Activated CD4-positive, CD25-positive, alpha-beta regulatory T cell (primary cell): ENCODE results near the gene ELFN2.

ENCODE experiments used
- DNase-seq, 4 experiments: peaks; one replicate each; lab custom pipeline; 2025; lab: John Stamatoyannopoulos, UW

Gene ELFN2

DNA sequence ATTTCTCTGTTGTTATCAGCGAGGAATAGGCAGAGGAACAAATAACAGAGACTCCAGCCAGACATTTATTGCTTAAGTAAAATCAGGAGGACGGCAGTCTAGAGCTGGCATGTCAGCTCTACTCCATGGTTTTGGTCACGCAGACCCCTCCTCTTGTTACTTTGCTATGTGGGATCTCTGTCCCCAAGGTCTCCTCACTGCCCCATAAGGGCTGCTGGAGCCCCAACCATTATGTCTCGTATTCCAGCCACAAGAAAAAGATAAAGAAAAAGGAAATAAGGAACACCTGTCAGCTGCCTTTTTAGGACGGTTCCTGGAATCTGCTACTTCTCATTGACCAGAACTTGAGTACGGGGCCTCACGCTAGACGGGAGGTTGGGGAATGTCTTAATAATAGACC is 70.4 kb downstream of the ELFN2 start:
- DNase-seq: no peak

- DNase-seq: no peak
Observed at GRCh38 chr22:37355174-37355573, 72.1 kb downstream of the ELFN2 start.

GRCh38 chr22:37354670-37355069 is 72.6 kb downstream of the ELFN2 start:
- DNase-seq: no peak

DNA sequence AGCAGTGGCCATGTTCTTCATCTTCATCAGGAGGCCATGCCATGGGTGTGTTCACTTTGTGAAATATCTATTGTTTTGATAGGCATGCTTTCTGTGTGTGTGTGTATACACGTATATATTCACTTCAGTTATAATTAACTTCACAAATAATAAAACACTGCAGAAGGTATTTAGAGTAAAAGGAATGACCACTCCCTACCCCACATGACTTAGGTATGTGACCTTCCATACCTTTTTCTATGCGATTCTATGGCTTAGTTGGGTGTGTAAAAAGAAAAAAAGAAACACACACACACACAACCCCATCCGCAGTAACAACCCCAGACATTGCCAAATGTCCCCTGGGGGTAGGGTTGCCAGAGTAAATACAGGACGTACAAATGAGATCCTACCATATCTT is 73.0 kb downstream of the ELFN2 start:
- no peak for DNase-seq

DNA sequence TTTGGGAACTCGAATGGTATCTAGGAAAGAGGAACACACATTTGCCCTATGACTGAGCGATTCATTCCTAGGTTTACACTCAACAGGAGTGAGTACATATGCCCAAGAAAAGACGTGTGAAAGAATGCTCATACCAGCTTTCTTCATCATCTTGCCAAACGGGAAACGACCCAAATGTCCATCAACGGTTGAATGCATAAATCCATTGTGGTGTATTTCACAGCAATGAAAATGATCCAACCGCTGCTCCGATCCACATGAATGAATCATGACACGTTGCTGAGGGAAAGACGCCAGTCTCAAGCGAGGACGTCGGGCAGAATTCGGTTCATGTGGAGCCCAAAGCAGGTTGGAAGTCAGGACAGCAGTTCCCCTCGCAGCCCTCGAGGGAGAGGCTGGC is 73.4 kb downstream of the ELFN2 start:
- DNase-seq: no peak

- no peak for DNase-seq
Observed at GRCh38 chr22:37352481-37352880, 74.8 kb downstream of the ELFN2 start.

DNA sequence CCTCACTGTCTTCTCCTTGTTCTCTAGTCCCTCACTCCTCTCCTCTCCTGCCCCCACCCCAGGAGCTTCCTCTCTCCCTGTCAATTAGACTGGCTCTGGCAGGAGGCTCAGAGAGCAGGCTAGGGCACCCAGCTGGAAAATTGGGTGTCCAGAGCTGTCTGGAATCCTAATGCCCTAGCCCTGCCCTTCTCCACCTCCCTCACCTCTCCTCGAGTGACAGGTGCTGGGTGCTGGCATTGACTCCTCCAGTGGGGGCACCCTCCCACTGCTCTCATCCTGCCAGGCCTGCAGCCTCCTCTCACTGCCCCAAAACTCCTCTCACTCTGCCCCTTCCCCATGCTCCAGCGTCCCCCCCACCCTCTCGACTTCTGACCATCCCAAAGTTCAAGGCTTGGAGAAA is 76.0 kb downstream of the ELFN2 start:
- DNase-seq: no peak

DNA sequence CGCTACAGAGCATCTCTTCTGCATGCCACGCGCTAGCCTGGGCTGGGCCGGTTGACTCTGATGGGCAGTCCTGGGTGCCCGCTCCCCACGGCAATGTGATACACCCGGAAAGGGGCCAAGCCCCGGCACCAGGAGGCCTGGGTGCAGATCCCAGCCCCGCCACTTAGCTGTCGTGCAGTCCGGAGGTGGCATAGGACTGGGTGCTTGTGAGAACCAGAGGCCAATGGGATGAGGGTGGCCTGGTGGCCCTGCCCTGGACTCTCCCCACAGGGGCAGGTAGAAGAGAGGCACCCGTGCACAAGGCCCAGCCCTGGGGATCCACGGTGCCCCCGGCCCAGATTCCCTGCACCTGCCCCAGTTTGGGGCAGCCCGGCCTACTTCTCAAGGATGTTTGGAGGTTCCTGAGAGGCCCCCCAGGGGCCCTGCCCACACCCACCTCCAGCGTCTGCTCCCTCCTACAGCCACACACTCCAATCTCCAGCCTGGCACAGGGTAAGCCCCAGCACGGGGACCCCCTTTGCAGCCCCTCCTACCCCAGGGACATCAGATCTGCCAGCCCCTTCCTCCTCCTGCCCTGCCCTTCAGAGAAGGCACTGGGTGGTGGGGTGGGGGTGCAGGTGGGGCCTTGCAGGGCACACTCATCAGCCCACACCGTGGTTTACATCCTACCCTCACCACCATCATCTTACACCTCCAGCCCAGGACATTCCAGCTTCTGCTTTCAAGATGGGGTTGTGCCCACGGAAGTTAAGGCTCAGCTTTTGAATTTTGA is 78.0 kb downstream of the ELFN2 start:
- DNase-seq: no peak

- no peak for DNase-seq
Observed at GRCh38 chr22:37346505-37346895, 80.8 kb downstream of the ELFN2 start.

DNA sequence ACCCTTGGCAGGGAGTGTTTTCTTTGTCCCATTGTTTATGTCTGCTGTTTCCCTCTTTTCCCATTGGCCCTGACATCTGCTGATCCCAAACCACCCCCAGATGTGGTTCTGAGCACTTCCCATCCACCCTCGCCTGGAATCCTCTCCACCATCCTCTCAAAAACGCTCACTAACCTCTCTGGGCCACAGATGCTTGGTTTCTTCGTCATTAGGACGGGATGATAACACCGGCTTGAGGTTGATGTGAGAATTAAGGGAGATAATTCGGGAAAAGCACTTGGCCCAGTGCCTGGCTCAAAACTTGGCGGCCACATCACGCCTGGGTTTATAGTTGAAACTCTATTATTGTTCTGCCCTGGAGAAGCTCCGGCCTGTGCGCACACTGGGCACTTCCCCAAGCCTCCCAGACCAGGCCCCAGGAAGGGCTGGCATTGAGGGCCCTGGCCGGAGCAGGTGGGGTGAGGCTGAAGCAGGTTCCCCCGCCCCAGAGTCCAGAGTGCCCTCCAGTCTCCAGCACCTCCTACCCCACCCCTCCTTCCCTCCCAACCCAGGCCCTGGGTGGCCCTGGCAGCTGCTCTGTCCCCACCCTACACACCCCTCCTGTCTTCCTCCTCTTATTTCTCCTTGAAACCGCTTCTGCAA is 81.3 kb downstream of the ELFN2 start:
- DNase-seq: no peak

DNA sequence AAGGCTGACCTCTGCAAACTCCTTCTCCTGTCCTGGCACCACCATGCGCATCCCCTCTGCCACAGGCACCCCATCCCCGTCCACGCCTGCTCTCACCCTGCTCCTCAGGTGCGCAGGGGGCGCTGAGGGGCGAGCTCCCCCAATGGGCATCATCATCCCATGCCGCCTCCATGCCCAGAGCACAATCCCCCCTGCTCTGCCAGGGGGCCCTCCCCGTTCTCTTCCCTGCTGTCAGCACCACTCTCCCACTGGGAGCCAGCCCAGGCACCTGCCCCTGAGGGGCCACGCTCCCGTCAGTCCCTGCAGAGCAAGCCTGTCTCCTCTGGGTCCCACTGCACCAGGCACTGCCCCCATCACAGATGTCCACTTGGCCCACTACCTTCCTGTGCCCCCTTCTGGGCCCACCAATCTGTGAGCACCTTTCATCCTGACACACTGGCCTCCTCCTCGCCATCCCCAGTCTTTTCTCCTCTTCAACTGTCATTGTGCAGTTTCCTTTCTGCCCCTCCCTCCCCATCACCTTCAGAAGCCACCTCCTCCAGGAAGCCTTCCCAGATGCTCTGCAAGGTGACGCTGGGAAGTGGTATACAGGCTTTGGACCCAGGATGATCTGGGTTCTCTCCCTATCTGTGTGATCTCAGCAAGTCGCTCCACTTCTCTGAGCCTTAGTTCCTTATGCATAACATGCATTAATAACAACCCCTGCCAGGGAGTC is 82.4 kb downstream of the ELFN2 start:
- no peak for DNase-seq

DNA sequence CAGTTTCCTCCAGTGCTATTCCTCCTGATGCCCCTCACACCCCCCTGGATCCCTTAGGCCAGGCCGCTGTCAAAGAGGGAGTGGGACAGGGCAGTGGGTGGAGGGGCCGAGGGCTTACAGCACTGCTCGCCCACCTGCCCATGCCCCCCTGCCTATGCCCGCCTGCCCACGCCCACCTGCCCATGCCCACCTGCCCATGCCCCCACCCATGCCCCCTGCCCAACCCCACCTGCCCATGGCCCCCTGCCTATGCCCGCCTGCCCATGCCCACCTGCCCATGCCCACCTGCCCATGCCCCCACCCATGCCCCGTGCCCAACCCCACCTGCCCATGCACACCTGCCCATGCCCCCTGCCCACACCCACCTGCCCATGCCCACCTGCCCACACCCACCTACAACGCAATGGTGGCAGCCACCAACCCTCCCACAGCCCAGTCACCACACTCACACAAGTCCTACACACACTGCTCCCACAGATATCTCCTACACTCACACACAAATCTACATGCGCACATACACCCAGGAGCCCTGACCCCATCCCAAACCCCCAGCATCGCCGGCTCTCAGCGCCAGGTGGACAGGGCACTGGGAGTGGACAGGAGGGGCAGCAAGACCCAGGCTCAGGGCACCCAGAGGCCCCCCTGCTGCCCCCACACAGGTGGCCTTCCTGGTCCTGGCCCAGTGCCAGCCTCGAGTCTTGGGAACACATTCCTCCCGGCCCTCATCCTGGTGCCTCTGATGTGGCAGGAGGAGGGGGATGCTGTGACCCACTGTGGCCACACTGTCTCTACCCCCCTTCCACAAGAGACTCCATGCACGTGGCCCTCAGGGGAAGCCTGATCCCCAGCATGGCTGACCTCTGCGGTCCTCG is 83.2 kb downstream of the ELFN2 start:
- no peak for DNase-seq

GRCh38 chr22:37343348-37343747 is 83.9 kb downstream of the ELFN2 start:
- DNase-seq: no peak

GRCh38 chr22:37342065-37342464 is 85.2 kb downstream of the ELFN2 start:
- DNase-seq: no peak

DNA sequence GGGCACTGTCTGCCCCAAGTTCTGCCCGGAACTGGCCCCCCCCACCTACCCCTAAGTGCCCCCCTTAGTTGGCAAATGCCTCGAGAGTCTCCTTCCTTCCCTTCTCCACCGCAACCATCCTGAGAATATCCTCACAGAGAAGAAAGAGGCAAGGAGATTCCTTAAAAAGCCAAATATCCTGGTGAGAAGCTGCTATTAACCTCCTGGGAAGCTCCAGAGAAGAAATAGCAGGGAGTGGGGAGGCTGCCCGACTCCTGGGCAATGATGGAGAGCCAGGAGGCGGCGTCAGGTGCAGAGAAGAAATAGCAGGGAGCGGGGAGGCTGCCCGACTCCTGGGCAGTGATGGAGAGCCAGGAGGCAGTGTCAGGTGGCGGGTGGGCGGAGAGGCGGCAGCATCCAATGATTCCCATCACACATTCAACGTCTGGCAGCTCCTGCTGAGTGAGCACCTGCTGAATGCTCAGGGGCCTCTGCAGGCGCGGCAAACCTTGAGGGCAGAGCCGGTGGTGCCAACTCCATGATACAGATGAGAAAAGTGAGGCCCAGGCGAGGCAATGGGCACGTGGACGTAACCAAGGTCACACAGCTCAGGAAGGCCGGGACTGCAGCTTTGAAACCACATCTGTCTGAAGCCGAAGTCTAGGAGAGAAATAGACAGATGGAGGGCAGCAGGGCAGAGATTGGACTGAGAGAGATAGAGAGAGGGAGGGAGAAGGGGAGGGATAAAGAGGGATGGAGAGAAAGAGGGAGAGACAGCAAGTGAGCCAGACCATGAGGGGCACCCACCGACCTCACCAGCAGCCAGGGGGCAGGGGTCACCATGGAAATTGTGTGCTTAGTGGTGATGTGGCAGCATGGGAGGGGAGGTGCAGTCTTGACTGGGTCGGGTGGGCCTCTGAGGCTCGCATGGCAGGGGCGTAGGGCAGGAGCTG is 86.7 kb downstream of the ELFN2 start:
- DNase-seq: no peak

DNA sequence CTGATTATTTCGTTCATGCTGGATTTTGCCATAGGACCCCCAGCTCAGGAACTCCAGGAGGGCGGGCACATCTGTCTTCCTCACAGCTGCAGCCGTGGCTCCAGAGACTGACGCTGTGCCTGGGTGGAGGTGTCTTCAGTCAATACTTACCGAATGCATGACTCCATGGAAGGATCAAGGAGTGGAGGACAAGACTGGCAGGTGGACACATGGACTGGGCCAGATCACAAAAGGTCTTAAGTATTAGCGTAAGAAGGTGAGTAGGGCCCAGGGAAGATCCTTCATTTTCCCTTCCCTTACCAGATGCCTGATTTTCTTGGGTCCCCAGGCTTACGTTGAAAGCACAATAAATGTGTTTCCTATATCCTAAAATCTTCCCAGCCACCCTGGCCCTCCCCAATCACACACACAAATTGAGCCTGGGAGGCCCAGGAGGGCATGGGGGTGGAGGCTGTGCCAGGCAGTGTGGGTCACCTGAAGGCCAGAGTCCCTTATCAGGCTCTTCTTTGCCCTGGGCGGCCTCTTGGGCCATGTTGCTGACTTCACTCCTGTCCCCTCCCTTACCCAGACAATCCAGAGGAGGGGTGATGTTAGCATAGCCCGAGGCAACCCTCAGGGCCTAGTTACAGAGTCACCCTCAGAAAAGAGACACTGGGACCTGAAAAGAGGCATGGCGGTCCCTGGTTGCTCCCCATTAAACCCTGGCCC is 88.6 kb downstream of the ELFN2 start:
- no peak for DNase-seq

- DNase-seq: no peak
Observed at GRCh38 chr22:37337204-37337943, 89.9 kb downstream of the ELFN2 start.

DNA sequence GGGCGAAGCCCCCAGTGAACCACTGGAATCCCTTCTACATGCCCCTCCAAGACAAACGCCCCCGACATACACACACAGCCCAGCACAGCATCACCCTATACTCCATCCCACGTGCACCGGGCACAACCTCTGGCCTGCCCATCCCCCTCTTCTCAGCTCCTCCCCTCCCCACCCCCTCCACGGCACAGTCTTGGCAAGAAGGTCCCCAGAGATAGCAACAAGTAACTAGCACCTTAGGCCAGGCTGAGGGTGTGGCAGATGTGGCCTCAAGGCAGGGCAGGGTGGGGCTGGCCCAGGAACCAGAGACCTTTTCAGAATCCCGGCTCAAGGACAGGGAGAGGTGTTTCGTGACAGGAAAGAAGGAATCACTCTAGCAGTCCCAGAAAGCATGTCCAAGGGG is 90.7 kb downstream of the ELFN2 start:
- DNase-seq: no peak

GRCh38 chr22:37335806-37336199 is 91.5 kb downstream of the ELFN2 start:
- no peak for DNase-seq
